Tibial nerve (tissue), 4 donors: ENCODE data around the gene SFTA2.

Source experiments
- CTCF ChIP-seq, 5 experiments: fragments of 200-600 bp in 3 of 5; fragments of 450-650 bp in 2 of 5; sonication (generic) in 3 of 5; IDR thresholded peaks; one replicate each; pipeline ENCODE4 v1.5.1; 2016 to 2019; ENCODE audit warnings: antibody characterized with exemption in 5 of 5, mild to moderate bottlenecking in 3 of 5, moderate library complexity in 2 of 5
- EP300 ChIP-seq, 2 donors: sonication (generic); formaldehyde crosslinking; IDR thresholded peaks; one replicate each; pipeline ENCODE4 v1.6.1; 2017; ENCODE audit warnings: antibody characterized with exemption in 2 of 2, mild to moderate bottlenecking in 1 of 2
- POLR2A ChIP-seq, 2 donors: fragments of 450-650 bp; IDR thresholded peaks; one replicate each; pipeline ENCODE4 v1.6.1; 2017; ENCODE audit warnings: antibody characterized with exemption in 2 of 2, mild to moderate bottlenecking in 2 of 2, moderate library complexity in 2 of 2

- TF ChIP-seq EP300 (IDR thresholded peaks at IDR 0.05) = no peak
- TF ChIP-seq CTCF (IDR thresholded peaks at IDR 0.05) = no peak
- TF ChIP-seq POLR2A (IDR thresholded peaks at IDR 0.05) = no peak
Observed at GRCh38 chr6:30884521-30885480, 47.2 kb downstream of the SFTA2 start.
